AG10803 (cell line): ENCODE measurements around the gene FRMD8.

Experiments
- DNase-seq: peaks from one replicate; pipeline ENCODE4 v3.0.0; 2010; ENCODE audit warnings: low read depth
- H3K4me3 ChIP-seq: 2 replicates; pipeline ENCODE4 v1.5.1; 2011; ENCODE audit warnings: mild to moderate bottlenecking, low read length, control low read depth
- CTCF ChIP-seq: conservative IDR thresholded peaks from 2 replicates; pipeline ENCODE4 v1.5.1; 2011; ENCODE audit warnings: mild to moderate bottlenecking, low read length, control low read depth, inconsistent platforms

Gene FRMD8

GRCh38 chr11:65380460-65381119 lies 5.8 kb upstream of the FRMD8 start:
- no peak for DNase-seq
- H3K4me3 ChIP-seq: no peak overlapping the region
- no peak for TF ChIP-seq CTCF

GRCh38 chr11:65381716-65382032 lies 4.8 kb upstream of the FRMD8 start:
- no peak for TF ChIP-seq CTCF
- peak overlapping the region; percentile 62 for H3K4me3 ChIP-seq
- DNase-seq: peak; percentile 75

- DNase-seq: peak; percentile 98
- peak within 1 kb of the TSS; percentile 62 for H3K4me3 ChIP-seq
- TF ChIP-seq CTCF: peak; percentile 60
Measured at GRCh38 chr11:65382033-65382803, 4.2 kb upstream of the FRMD8 start, which contains the start of gene SLC25A45. Gene SLC25A45, minus strand, starts transcription at chr11:65382646. Its CDS starts 695 bp downstream, at chr11:65381951.

DNA sequence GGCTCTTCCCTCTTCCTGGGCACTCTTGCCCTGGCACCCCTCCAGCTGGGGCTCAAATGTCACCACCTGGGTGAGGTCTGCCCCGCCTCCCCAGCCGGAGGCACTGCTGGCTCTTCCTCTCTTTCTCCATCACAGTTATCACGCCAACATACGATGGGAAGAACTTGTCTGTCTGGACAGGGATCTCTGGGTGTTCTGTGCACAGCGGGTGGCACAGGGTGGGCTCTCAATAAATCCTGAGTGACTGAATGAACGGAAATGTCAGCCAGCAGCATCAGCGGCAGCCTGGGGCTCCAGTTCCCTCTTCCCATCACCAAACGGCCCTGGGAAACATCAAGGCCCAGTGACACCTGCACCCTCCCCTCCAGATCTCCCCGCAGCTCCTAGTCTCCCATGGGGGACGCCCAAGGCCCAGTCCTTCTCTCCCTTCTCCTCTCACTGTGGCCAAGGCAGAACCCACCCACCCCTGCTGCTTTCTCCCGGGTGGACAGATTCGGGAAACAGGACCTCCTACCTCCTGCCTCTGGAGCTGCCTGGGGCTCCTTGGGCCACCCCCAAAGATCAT lies 3.6 kb upstream of the FRMD8 start:
- no peak for TF ChIP-seq CTCF
- H3K4me3 ChIP-seq: peak overlapping the region; percentile 62
- peak; percentile 13 for DNase-seq

- no peak for TF ChIP-seq CTCF
- no peak overlapping the region for H3K4me3 ChIP-seq
- DNase-seq: no peak
Measured at GRCh38 chr11:65383778-65384177, 2.7 kb upstream of the FRMD8 start.

DNA sequence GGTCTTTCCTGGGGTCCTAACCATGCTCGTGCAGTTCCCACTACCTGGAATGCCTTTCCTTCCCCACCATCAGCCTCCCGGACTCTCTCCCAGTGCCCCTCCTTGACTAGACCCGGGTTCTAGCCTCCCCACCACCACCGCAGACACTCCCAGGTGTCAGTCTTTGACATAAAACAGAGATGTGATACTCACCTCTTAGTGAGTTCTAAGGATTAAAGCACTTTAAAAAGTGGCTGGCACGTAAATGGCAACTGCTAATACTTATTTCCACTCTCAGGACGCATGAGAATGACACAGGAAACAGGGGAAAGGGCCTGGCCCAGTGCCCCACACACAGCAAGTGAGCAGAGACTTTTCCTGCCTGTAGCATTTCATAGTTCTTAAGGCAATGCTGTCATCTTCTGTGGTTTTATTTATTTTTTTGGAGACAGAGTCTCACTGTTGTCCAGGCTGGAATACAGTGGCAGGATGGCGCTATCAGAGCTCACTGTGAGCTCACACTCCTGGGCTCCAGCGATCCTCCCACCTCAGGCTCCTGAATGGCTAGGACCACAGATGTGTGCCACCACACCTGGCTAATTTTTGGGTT lies 2.0 kb upstream of the FRMD8 start:
- H3K4me3 ChIP-seq: no peak overlapping the region
- peak; percentile 57 for DNase-seq
- TF ChIP-seq CTCF: no peak
